Measurements from ENCODE around the gene NAPG. TPM values are rescaled to one million over a fixed set of nuclear protein-coding genes. Genes with fewer than 3 reads are reported as not detected.
A peak's percentile ranks its signal among the peaks of the same experiment; 100 is the strongest.

NAPG gene
- total RNA-seq (2021; ENCODE audit: unreplicated experiment) (28.0 TPM), Bru-seq, nascent RNA (percentile 80 among the genes with signal in this experiment), BruChase-seq, experiment 1, labeled RNA remaining after a 6-hour chase (percentile 93 among the genes with signal in this experiment), BruChase-seq, experiment 2, labeled RNA remaining after a 2-hour chase (percentile 90 among the genes with signal in this experiment)
- polyA plus RNA-seq (2012) = 12.9 and 14.2 TPM in 2 replicates
- long read RNA-seq, transcript NAPG-203 (8 exons, 1,516 nt) = major isoform, 5 of 21 reads
- long read RNA-seq, partial matches to known transcripts = 1 of 21 reads
- long read RNA-seq, other reads (novel, unspliced or antisense) = 15 of 21 reads

DNA sequence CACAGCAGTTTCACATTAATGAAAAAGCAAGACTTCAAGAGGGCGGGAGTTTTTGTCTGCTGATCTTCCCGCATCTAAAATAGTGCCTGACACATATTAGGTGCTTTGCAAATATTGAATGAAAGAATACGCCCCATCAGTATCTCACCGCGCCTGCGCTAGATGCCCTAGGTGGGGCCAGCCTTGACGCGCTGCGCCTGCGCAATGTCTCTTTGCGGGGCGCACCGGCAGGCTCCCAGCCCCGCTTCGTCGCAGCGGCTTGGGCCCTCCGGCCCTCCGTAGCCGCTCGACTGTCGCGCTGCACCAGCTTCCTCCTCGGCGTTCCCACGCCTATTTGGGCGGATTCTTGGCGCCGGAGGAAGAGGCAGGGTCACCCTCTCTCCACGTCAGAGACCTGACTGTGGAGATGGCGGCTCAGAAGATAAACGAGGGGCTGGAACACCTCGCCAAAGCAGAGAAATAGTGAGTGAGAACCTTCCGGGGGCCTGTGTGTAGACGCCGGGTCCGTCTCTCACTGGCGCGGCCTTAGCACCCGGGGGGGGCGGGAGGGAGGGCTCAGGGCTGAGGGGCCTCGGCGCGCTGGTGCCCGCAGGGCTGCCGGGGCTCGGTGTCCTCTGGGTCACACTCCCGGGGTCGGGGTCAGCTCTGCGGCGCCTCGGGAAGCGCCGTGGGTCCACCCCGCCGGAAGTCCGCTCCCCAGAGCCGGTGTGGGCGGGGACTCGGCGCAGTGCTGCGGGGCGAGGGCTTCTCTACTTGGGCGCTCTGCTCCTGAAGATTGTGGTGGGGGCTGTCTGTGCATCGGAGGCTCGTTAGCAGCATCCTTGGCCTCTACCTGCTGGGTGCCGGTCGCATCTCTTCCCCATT, at the start of gene NAPG:
Gene NAPG, plus strand, starts transcription at position 331 of the 864 bp plus-strand sequence. Its CDS starts 76 bp downstream, at position 407.
- Histone ChIP-seq H3K9me2 (ENCODE audit: insufficient read depth) (no peaks in the 10 kb centered on the region), H3K79me2 (ENCODE audit: insufficient read depth, low read length) (peaks cover 46% of the 10 kb centered on the region), H3K4me3 (replicated peaks in 1 of 2; ENCODE audit: low read depth in 1 of 2, low read length in 2 of 2) (peak within 1 kb of the TSS; percentile 79 to 95), H3K9me3 (ENCODE audit: control insufficient read depth in 1 of 2, insufficient read depth in 1 of 2, low read depth in 1 of 2, low read length in 2 of 2) (no peaks in the 10 kb centered on the region), H4K20me1 (ENCODE audit: insufficient read depth) (no peaks in the 10 kb centered on the region; the same call in 1 of the 2 replicates), H3K9ac (ENCODE audit: low read length) (peak within 1 kb of the TSS; percentile 67), H2AFZ (ENCODE audit: low read depth, low read length, poor library complexity, severe bottlenecking) (peak within 1 kb of the TSS; percentile 68), H3K36me3 (ENCODE audit: control insufficient read depth in 1 of 2, insufficient read depth in 2 of 2, low read length in 2 of 2) (no peaks in the 10 kb centered on the region; a peak in 1 of 4 replicates), H3K4me2 (ENCODE audit: low read length) (peak within 1 kb of the TSS; percentile 95), H3K27ac (ENCODE audit: low read depth, low read length) (peak within 1 kb of the TSS; percentile 26; the same call in 1 of the 2 replicates), H3K4me1 (ENCODE audit: control insufficient read depth in 1 of 2, insufficient read depth in 2 of 2, low read length in 2 of 2) (peaks cover 10 to 17% of the 10 kb centered on the region in 2 experiments), H3K27me3 (ENCODE audit: insufficient read depth, low read length) (no peaks in the 10 kb centered on the region)
- ChIA-PET RAD21 (ENCODE audit: low non-redundant PET in 1 of 2, low total read pairs in 2 of 2, uncharacterized antibody in 2 of 2, unreplicated experiment in 2 of 2) (no interaction called here), CTCF (interaction anchor here (0.6 kb wide), 1 partner anchor 326 kb away, joined by 3 read pairs; no protein-coding TSS in a partner anchor), POLR2A (interaction anchor here (0.6 to 1.0 kb wide), 2 partner anchors 46 to 594 kb away, joined by 3 to 5 read pairs; no protein-coding TSS in a partner anchor)
- DNase-seq (ENCODE audit: low read depth, low spot score) (peak; percentile 83), ATAC-seq (peak; percentile 90)
- no TSS peak for BruUV-seq (replicated peaks)
- TF ChIP-seq ZNF274 (IDR thresholded peaks at IDR 0.05; ENCODE audit: low read depth, low read length) (no peak), ZBTB33 (IDR thresholded peaks at IDR 0.05; ENCODE audit: extremely low read depth, insufficient replicate concordance, low read length) (peak; percentile 56), REST (IDR thresholded peaks at IDR 0.05; ENCODE audit: low read depth) (no peak), ELF1 (IDR thresholded peaks at IDR 0.05; ENCODE audit: borderline replicate concordance, low read depth) (peak; percentile 69), SIN3A (IDR thresholded peaks at IDR 0.05; ENCODE audit: low read depth) (0 out of 2 replicates have a peak, but pooled peaks have one; percentile 20), SP1 (IDR thresholded peaks at IDR 0.05; ENCODE audit: low read depth) (peak; percentile 44), POLR2AphosphoS5 (IDR thresholded peaks at IDR 0.05; ENCODE audit: low read depth, low read length) (peak; percentile 85), EGR1 (IDR thresholded peaks at IDR 0.05; ENCODE audit: low read depth) (no peak), CBX3 (IDR thresholded peaks at IDR 0.05; ENCODE audit: low read depth) (peak; percentile 55), ZFX (IDR thresholded peaks at IDR 0.05) (peak; percentile 32; the same call in 1 of the 2 replicates)
- TF ChIP-seq, protein P1, sequence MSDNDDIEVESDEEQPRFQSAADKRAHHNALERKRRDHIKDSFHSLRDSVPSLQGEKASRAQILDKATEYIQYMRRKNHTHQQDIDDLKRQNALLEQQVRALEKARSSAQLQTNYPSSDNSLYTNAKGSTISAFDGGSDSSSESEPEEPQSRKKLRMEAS (IDR thresholded peaks at IDR 0.05) = peak; percentile 60
- intact Hi-C loops (cut with micrococcal nuclease) = no loop called here

All from HCT116 (cell line).